Stimulated activated CD4-positive, alpha-beta T cell treated with anti-CD3 and anti-CD28 coated beads, Interleukin-4, amount 100 ng/mL, for 1 hour (primary cell): Measurements from ENCODE around the gene ALK.

ENCODE experiments used
- DNase-seq: peaks from one replicate; pipeline ENCODE4 v3.0.0-alpha.2; 2020

Gene ALK

GRCh38 chr2:29430382-29431112 lies 490.8 kb downstream of the ALK start:
- DNase-seq = no peak

- no peak for DNase-seq
Observed at GRCh38 chr2:29426354-29426753, 495.0 kb downstream of the ALK start.

- no peak for DNase-seq
Observed at GRCh38 chr2:29425866-29426265, 495.5 kb downstream of the ALK start.

GRCh38 chr2:29423061-29423666 lies 498.2 kb downstream of the ALK start:
- no peak for DNase-seq

- no peak for DNase-seq
Observed at GRCh38 chr2:29420999-29421782, 500.2 kb downstream of the ALK start.

- DNase-seq = no peak
Observed at GRCh38 chr2:29420464-29420863, 500.9 kb downstream of the ALK start.

- no peak for DNase-seq
Observed at GRCh38 chr2:29417630-29418029, 503.8 kb downstream of the ALK start.

- DNase-seq = no peak
Observed at GRCh38 chr2:29412197-29412925, 509.0 kb downstream of the ALK start.

GRCh38 chr2:29405707-29406106 lies 515.7 kb downstream of the ALK start:
- DNase-seq = no peak

GRCh38 chr2:29405266-29405665 lies 516.1 kb downstream of the ALK start:
- DNase-seq = no peak

GRCh38 chr2:29401994-29402393 lies 519.4 kb downstream of the ALK start:
- no peak for DNase-seq

- DNase-seq = no peak
Observed at GRCh38 chr2:29400930-29401653, 520.3 kb downstream of the ALK start.

- DNase-seq = no peak
Observed at GRCh38 chr2:29398384-29399237, 522.8 kb downstream of the ALK start.

- no peak for DNase-seq
Observed at GRCh38 chr2:29397713-29398112, 523.7 kb downstream of the ALK start.

GRCh38 chr2:29397039-29397438 lies 524.3 kb downstream of the ALK start:
- no peak for DNase-seq

GRCh38 chr2:29394981-29395350 lies 526.4 kb downstream of the ALK start:
- no peak for DNase-seq

- DNase-seq = no peak
Observed at GRCh38 chr2:29394311-29394980, 526.9 kb downstream of the ALK start.

GRCh38 chr2:29393676-29394075 lies 527.7 kb downstream of the ALK start:
- no peak for DNase-seq

GRCh38 chr2:29392774-29393173 lies 528.6 kb downstream of the ALK start:
- DNase-seq = no peak

- no peak for DNase-seq
Observed at GRCh38 chr2:29390136-29390535, 531.2 kb downstream of the ALK start.

GRCh38 chr2:29389686-29390085 lies 531.7 kb downstream of the ALK start:
- no peak for DNase-seq
